Liver (tissue), 9 donors: ENCODE results near the gene MCTP2. TPM values are rescaled to one million over a fixed set of nuclear protein-coding genes. Genes with fewer than 3 reads are reported as not detected.

Experiments
- DNase-seq: peaks from one replicate; pipeline ENCODE4 v3.0.0-alpha.2; 2017; ENCODE audit warnings: low spot score
- H3K27ac ChIP-seq, 2 donors: one replicate each; pipeline ENCODE4 v1.7.0; 2013; ENCODE audit warnings: inconsistent platforms in 2 of 2, low read length in 2 of 2, control low read depth in 1 of 2, low read depth in 1 of 2, mild to moderate bottlenecking in 1 of 2
- H3K27me3 ChIP-seq, 4 donors: one replicate each; pipeline versions ENCODE4 v1.6.1 to v1.7.0; 2013; ENCODE audit warnings: low read length in 3 of 4, inconsistent platforms in 1 of 4, mild to moderate bottlenecking in 1 of 4, moderate library complexity in 1 of 4; ENCODE audit not compliant: control insufficient read depth in 4 of 4, insufficient read depth in 4 of 4
- H3K36me3 ChIP-seq, 4 donors: one replicate each; pipeline versions ENCODE4 v1.6.1 to v1.7.0; 2013; ENCODE audit warnings: low read length in 3 of 4, mild to moderate bottlenecking in 3 of 4, low read depth in 1 of 4, moderate library complexity in 1 of 4; ENCODE audit not compliant: control insufficient read depth in 4 of 4, insufficient read depth in 3 of 4
- H3K4me1 ChIP-seq, 4 donors: one replicate each; pipeline versions ENCODE4 v1.6.1 to v1.7.0; 2013; ENCODE audit warnings: low read length in 3 of 4, mild to moderate bottlenecking in 3 of 4, moderate library complexity in 1 of 4; ENCODE audit not compliant: control insufficient read depth in 4 of 4, insufficient read depth in 4 of 4
- H3K4me3 ChIP-seq, 3 donors: one replicate each; pipeline versions ENCODE4 v1.6.1 to v1.7.0; 2013; ENCODE audit warnings: low read length in 3 of 3, control low read depth in 1 of 3, low read depth in 1 of 3, mild to moderate bottlenecking in 1 of 3
- H3K9ac ChIP-seq, 2 donors: one replicate each; pipeline ENCODE4 v1.7.0; 2013; ENCODE audit warnings: low read length in 2 of 2, mild to moderate bottlenecking in 2 of 2, moderate library complexity in 2 of 2, control low read depth in 1 of 2, low read depth in 1 of 2
- H3K9me3 ChIP-seq, 4 donors: one replicate each; pipeline versions ENCODE4 v1.6.1 to v1.7.0; 2013; ENCODE audit warnings: low read length in 3 of 4; ENCODE audit not compliant: control insufficient read depth in 4 of 4
- CTCF ChIP-seq: fragments of 150-350 bp; IDR thresholded peaks from 2 replicates; pipeline ENCODE4 v1.5.1; 2017; ENCODE audit warnings: improper control_type of control experiment, low read depth, low read length; ENCODE audit not compliant: missing input control
- EGR1 ChIP-seq, 2 donors: IDR thresholded peaks; 2 replicates each; pipeline ENCODE4 v1.6.1; 2016 to 2018; ENCODE audit warnings: antibody characterized with exemption in 2 of 2, low read depth in 2 of 2
- FOXA1 ChIP-seq: IDR thresholded peaks from 2 replicates; pipeline ENCODE4 v1.6.1; 2016; ENCODE audit warnings: antibody characterized with exemption
- FOXA2 ChIP-seq: IDR thresholded peaks from 2 replicates; pipeline ENCODE4 v1.6.1; 2016; ENCODE audit warnings: antibody characterized with exemption
- HNF4G ChIP-seq: IDR thresholded peaks from 2 replicates; pipeline ENCODE4 v1.6.1; 2016; ENCODE audit warnings: antibody characterized with exemption
- JUND ChIP-seq, 2 donors: IDR thresholded peaks; 2 replicates each; pipeline ENCODE4 v1.6.1; 2016; ENCODE audit warnings: antibody characterized with exemption in 2 of 2
- NR2F2 ChIP-seq: IDR thresholded peaks from 2 replicates; pipeline ENCODE4 v1.6.1; 2016; ENCODE audit warnings: antibody characterized with exemption
- RAD21 ChIP-seq, 2 donors: IDR thresholded peaks; 2 replicates each; pipeline ENCODE4 v1.6.1; 2016; ENCODE audit warnings: antibody characterized with exemption in 2 of 2, mild to moderate bottlenecking in 2 of 2
- REST ChIP-seq: IDR thresholded peaks from 2 replicates; pipeline ENCODE4 v1.6.1; 2016; ENCODE audit warnings: antibody characterized with exemption, mild to moderate bottlenecking
- SP1 ChIP-seq: IDR thresholded peaks from 2 replicates; pipeline ENCODE4 v1.6.1; 2018; ENCODE audit warnings: antibody characterized with exemption, mild to moderate bottlenecking
- YY1 ChIP-seq: IDR thresholded peaks from 2 replicates; pipeline ENCODE4 v1.6.1; 2016; ENCODE audit warnings: antibody characterized with exemption, mild to moderate bottlenecking
- WGBS: extraction: QIAGEN DNeasy Blood & Tissue Kit; methylation state at CpG from one replicate; pipeline ENCODE4 v1.1.7; 2013; 5-methylcytosine and 5-hydroxymethylcytosine counted together
- polyA plus RNA-seq, 2 donors: library from polyadenylated mRNA; stranded (reverse) in 1 of 2; unstranded in 1 of 2; fragments of 200-250 nt in 1 of 2; fragments of >200 nt in 1 of 2; fragmentation: Nextera tagmentation in 1 of 2; extraction: Ambion mirVana in 1 of 2; gene quantifications; one replicate each; pipeline versions ENCODE4 v1.2.1 to v1.2.3, GENCODE V29; 2013 to 2015
- total RNA-seq, 2 donors: library from RNA; depleted of rRNA; stranded (reverse); fragments of >200 nt; gene quantifications; one replicate each; pipeline ENCODE4 v1.2.3, GENCODE V29; 2014
- TF ChIP-seq, protein P1 (sequence below): IDR thresholded peaks from 2 replicates; pipeline ENCODE4 v1.6.1; 2016; ENCODE audit warnings: antibody characterized with exemption
- TF ChIP-seq, protein P2 (sequence below): IDR thresholded peaks from 2 replicates; pipeline ENCODE4 v1.6.1; 2016; ENCODE audit warnings: antibody characterized with exemption
- donor health status: healthy.
- donor health status: healthy.
- donor health status: healthy.
- donor health status: healthy.
- donor health status: healthy.

MCTP2 gene
- total and polyA plus RNA-seq, 4 donors, result 0.43 to 9.9 (median 3.5) TPM

GRCh38 chr15:94351031-94351535 lies 119.7 kb downstream of the MCTP2 start:
- Histone ChIP-seq H3K4me1 (no peaks in the 10 kb centered on the region), H3K36me3 (no peaks in the 10 kb centered on the region), H3K4me3 (no peak overlapping the region), H3K27ac (no peak overlapping the region), H3K27me3 (no peaks in the 10 kb centered on the region), H3K9ac (no peak overlapping the region), H3K9me3 (no peaks in the 10 kb centered on the region)
- WGBS, result 89% methylated on average over 1 of the region's 1 CpG
- DNase-seq, result no peak
- TF ChIP-seq JUND (IDR thresholded peaks at IDR 0.05) (no peak), YY1 (no peak), FOXA1 (no peak), RAD21 (IDR thresholded peaks at IDR 0.05) (no peak), FOXA2 (no peak), CTCF (no peak)

DNA sequence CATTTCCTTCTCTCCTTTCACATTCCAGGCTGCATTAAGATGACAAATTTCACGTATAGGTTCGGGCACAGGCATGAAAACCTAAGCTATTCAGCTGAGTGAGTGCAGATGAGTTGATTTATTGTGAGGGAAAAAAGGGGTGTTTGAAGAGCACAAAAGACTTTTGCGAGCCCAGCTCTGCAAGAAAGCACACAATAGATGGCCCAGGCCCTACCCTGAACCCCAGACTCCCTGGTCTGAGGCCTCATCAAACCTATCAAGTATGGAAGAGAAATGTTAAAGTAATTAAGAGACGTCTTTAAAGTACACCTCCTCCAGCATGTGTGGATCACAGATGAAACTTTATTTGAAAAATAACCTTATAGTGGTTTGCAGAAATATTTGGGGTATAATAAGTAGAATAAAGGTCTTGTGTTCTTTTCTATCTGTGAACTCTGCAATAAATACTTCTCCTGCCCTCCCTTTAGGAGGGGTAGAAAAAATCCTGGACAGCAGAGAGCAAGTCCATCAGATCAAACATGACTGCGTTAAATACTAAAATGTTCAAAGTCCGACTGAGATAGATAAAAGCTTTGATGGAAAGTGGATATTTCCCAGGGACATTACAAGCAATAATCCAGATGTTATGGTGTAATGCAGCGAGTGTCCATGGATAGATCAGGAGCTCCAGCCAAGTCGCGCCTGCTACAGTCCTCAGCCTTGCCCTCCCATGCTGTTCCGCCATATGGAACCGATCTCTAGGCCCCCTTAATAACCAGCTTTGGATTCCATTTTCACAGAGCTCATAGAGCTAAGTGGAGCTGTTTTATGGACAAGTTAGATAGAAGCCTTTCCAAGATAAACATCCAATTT lies 121.5 kb downstream of the MCTP2 start:
- TF ChIP-seq HNF4G (no peak), REST (no peak), JUND (IDR thresholded peaks at IDR 0.05) (no peak), EGR1 (IDR thresholded peaks at IDR 0.05; ENCODE audit: low read depth in 2 of 2) (no peak), SP1 (no peak), NR2F2 (no peak)
- TF ChIP-seq, protein P1, sequence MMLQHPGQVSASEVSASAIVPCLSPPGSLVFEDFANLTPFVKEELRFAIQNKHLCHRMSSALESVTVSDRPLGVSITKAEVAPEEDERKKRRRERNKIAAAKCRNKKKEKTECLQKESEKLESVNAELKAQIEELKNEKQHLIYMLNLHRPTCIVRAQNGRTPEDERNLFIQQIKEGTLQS, result no peak
- TF ChIP-seq, protein P2, sequence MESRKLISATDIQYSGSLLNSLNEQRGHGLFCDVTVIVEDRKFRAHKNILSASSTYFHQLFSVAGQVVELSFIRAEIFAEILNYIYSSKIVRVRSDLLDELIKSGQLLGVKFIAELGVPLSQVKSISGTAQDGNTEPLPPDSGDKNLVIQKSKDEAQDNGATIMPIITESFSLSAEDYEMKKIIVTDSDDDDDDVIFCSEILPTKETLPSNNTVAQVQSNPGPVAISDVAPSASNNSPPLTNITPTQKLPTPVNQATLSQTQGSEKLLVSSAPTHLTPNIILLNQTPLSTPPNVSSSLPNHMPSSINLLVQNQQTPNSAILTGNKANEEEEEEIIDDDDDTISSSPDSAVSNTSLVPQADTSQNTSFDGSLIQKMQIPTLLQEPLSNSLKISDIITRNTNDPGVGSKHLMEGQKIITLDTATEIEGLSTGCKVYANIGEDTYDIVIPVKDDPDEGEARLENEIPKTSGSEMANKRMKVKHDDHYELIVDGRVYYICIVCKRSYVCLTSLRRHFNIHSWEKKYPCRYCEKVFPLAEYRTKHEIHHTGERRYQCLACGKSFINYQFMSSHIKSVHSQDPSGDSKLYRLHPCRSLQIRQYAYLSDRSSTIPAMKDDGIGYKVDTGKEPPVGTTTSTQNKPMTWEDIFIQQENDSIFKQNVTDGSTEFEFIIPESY, result no peak
- Histone ChIP-seq H3K9me3 (no peaks in the 10 kb centered on the region), H3K9ac (no peak overlapping the region), H3K4me1 (no peaks in the 10 kb centered on the region), H3K27ac (no peak overlapping the region), H3K27me3 (no peaks in the 10 kb centered on the region), H3K4me3 (no peak overlapping the region), H3K36me3 (no peaks in the 10 kb centered on the region)
- 79% methylated on average over 11 of the region's 11 CpGs for WGBS
- DNase-seq, result no peak
